GM20000 (cell line): ENCODE measurements around the gene FRMD4B.

Source experiments
- DNase-seq: peaks from one replicate; pipeline ENCODE4 v3.0.0; 2012; ENCODE audit warnings: low spot score
- TF ChIP-seq, protein P1 (sequence below): IDR thresholded peaks from 2 replicates; pipeline ENCODE4 v1.5.1; 2012; ENCODE audit warnings: mild to moderate bottlenecking, control low read depth; ENCODE audit errors: extremely low read depth, missing control alignments

FRMD4B gene

DNA sequence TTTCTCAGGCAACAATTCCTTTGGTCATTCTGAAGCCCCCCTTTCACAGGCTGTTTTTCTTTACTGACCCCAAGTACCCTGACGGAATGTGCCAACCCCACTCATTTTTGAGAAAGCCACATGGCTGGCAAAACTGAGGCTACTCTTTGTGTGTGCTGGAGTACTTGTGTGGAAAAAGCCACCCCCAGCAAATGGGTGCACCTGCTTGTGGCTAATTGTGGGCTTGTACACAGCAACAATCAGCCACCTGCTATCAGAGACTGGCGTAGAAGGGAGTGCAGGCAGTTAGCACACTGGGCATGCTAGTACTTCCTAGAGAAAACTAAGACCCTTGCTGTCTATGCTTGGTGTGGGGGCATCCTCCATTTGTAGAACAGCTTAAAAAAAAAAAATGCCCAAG, 153.4 kb downstream of the FRMD4B start:
- DNase-seq = no peak
- TF ChIP-seq, protein P1, sequence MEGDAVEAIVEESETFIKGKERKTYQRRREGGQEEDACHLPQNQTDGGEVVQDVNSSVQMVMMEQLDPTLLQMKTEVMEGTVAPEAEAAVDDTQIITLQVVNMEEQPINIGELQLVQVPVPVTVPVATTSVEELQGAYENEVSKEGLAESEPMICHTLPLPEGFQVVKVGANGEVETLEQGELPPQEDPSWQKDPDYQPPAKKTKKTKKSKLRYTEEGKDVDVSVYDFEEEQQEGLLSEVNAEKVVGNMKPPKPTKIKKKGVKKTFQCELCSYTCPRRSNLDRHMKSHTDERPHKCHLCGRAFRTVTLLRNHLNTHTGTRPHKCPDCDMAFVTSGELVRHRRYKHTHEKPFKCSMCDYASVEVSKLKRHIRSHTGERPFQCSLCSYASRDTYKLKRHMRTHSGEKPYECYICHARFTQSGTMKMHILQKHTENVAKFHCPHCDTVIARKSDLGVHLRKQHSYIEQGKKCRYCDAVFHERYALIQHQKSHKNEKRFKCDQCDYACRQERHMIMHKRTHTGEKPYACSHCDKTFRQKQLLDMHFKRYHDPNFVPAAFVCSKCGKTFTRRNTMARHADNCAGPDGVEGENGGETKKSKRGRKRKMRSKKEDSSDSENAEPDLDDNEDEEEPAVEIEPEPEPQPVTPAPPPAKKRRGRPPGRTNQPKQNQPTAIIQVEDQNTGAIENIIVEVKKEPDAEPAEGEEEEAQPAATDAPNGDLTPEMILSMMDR = no peak

DNA sequence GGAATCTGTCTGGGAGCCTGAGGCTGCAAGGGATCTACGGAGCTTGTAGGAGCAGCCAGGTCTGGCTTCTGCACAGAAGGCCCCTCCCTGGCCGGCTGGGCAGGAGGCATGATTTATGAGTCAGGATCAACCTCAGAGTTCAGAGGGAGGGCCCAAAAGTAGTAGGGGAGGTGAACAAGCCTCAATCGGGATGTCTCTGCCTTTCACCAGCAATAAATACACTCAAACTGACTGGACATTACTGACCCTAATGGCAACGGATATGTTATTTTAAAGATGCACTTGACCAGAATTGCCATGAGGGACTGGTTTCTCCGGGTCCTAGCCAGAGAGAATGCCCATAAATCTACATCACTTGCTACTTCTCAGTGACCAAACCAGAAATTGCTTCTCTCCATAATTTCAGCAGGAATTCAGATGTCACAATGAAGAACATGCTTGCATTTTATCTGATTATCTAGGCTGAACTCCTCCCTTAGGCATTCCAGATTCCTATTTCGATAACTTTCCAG, 153.9 kb downstream of the FRMD4B start:
- DNase-seq = no peak
- TF ChIP-seq, protein P1 = no peak

DNA sequence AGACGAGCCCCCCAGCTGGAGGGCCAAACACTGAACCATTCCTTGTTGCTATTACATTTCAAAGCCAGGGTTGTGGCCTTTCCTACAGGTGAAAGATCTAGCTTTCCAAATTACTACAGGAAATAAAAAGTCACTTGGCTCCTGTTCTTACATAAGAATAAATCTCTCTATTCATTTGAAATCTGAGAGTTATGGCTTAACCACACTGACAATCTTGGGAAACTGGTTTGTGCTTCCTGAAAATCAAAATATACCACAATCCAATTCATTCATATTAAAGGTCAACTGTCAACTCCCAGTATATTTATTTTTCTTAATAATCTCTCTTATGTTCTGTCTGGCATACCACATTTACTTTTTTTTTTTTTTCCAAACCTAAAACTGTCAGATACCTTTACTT, 159.8 kb downstream of the FRMD4B start:
- no peak for DNase-seq

DNA sequence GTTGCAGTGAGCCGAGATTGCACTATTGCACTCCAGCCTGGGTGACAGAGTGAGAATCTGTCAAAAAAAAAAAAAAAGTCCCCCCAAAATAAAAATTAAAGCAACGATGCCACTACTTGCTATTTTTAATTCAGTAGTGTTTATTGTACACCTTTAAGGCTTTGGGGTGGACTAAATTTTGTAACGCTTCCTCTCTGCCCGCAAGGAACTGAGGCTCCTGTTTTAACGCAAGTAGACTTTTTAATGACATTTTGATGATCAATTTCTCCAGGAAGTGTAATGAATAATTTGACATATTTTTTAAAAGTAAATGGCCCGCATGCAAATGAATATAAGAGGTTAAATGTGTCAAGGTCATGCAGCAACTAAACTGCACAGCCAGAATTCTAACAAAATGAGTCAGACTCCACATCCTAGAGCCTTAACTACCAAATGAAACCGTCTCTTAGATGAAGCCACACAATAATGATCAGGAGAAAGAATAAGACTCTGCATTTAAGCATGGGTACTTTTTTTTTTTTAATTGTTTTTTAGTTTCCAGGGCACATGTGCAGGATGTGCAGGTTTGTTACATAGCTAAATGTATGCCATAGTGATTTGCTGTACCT, 166.7 kb downstream of the FRMD4B start:
- DNase-seq = no peak
- TF ChIP-seq, protein P1 = no peak

More for the DNA sequence above, 159.8 kb downstream of the FRMD4B start:
- TF ChIP-seq, protein P1 = no peak

DNA sequence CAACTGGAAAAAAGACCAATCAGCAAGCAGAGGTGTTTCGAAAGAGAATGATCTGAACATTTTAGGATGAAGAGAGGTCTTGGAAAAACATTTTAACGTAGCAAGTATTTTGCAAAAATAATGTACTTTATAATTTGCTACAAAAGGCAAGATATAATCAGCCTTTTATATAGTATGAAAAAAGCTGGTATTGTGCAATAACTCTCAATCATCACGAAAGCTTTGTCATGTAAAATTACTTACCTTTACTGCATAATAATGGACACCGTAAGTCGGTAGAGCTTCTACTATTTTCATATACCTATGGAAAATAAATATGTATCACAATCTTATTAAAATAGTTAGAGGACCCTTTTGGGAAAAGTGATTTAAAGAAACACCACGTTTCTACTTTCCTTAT, 167.8 kb downstream of the FRMD4B start:
- DNase-seq = no peak
- TF ChIP-seq, protein P1 = no peak

DNA sequence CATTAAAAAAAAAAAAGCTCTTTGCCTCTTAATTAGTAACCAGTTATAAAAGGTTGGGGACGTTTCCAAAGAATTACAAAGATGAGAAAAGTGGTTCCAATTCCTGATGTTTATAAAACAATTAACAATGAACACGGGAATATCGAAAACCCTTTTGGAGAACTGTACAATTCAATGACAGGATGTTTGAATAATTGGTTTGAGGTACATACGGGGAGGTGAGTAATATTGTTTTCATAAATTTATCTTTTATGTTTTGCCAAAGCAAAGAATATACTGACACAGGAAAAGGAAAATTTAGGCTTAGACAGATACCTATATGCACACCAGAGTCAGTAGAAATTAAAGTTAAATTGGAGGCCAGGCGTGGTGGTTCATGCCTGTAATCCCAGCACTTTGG, 168.9 kb downstream of the FRMD4B start:
- DNase-seq = no peak
- TF ChIP-seq, protein P1 = no peak

DNA sequence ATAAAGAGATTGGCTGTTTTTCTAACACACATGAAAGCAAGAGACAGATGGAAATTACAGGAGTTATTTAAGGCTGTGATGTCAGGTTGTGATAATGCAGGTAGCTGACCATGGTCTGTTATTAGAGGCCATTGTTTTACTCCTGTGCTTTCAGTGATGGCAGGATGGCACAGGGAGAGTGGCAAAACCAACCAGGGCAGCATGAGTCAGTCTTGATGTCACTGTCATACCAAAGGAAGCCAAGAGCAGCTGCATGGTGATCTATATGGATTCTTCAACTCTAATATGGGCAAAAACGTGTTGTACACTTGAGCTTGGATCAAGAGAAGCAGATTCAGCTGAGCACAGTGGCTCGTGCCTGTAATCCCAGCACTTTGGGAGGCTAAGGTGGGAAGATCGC, 171.6 kb downstream of the FRMD4B start:
- TF ChIP-seq, protein P1 = no peak
- DNase-seq = no peak
